ENCODE results near the gene NR2E3. TPM values are rescaled to one million over a fixed set of nuclear protein-coding genes. Genes with fewer than 3 reads are reported as not detected.

NR2E3 gene
- not detected in 2 replicates for total RNA-seq

GRCh38 chr15:71810256-71811035 lies at the start of gene NR2E3:
NR2E3 (plus strand) TSS chr15:71810554; CDS start chr15:71810744, 190 bp downstream.

